Measurements from ENCODE around the gene ORM2.
A peak's percentile ranks its signal among the peaks of the same experiment; 100 is the strongest.

Gene ORM2

DNA sequence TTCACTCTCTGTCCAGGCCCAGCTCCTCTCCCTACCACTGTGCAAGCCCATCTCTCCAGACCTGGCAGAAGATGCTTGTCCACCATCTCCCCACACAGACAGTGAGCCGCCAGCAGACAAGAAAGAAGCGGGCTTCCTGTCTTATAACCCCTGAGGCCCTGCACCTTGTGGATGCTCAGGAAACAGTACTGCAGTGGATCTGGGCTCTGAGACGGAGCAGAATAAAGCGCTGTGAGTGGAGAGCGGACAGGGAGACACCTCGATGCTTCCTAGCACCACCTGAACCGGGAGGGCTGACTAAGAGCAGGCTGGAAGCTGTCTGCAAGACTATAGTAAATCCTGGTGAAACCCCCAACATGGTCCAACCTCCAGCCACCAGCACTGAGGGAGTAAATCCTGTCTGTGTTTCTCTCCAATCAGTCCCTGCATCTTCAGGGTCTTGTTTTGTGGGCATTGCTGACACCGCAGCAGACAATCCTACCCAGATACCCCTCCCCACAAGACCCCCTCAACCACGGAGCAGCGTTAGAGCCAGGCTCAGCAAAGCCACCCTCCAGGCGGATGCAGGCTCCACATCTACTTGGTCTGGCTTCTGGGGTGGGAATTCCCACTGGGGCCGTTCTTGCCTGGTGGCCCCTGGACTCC, 18.7 kb downstream of the ORM2 start:
- no peak for DNase-seq (ENCODE audit: low read depth in 1 of 2, low spot score in 1 of 2)

GRCh38 chr9:114348906-114349482, 19.3 kb downstream of the ORM2 start:
- DNase-seq (ENCODE audit: low read depth in 1 of 2, low spot score in 1 of 2): peak in 1 of 2 donors; percentile 64

- DNase-seq (ENCODE audit: low read depth in 1 of 2, low spot score in 1 of 2): no peak
Observed at GRCh38 chr9:114349713-114350480, 20.2 kb downstream of the ORM2 start.

DNA sequence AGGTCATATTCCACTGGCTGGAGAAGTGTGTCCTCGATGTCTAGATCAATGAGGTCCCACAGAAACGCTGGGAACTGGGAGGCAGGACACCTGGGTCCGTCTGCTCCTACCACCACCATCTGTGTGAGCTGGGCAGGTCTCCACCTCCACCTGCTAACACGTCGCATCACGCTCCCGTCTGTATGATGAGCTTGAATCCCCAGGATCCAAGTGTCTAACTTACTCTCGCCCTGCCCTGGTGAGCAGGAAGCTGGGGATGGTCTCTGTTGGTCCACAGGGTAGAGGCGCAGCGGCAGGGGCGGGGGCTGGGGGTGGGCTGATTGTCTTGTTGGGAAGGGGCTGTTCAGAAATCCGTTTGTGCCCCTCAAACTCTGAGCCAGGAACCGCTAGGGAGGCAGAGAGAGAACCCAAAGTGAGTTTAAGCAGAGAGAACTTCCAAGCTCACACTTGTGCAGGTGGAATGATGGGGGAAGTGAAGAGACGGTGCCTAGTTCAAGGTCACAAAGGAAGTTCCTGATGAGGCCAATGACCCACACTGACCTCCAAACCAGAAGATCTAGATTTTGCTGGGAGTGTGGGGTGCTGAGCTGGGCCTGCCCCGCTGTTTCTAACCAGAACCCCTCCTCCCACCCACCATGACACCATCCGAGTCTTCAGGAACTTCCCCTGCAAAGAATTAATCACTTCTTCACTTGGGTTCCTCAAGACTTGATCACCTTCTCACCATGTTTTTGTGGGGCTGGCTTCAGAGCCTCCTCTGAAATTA, 21.1 kb downstream of the ORM2 start:
- no peak for DNase-seq (ENCODE audit: low read depth in 1 of 2, low spot score in 1 of 2)

DNA sequence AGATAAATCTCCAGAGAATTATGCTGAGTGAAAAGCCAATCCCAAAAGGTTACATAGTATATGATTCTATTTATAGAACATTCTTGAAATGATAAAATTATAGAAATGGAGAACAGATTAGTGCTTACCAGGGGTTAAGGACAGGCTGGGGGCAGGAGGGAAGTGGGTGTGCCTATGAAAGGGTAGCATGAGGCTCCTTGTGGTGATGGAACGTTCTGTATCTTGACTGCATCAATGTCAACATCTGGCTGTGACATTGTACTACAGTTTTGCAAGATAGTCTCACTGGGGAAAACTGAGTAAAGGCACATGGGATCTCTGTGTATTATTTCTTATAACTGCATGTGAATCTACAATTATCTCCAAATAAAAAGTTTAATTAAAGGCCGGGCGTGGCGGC, 22.3 kb downstream of the ORM2 start:
- DNase-seq (ENCODE audit: low read depth in 1 of 2, low spot score in 1 of 2): no peak

GRCh38 chr9:114355821-114356220, 26.2 kb downstream of the ORM2 start:
- DNase-seq (ENCODE audit: low read depth in 1 of 2, low spot score in 1 of 2): no peak

DNA sequence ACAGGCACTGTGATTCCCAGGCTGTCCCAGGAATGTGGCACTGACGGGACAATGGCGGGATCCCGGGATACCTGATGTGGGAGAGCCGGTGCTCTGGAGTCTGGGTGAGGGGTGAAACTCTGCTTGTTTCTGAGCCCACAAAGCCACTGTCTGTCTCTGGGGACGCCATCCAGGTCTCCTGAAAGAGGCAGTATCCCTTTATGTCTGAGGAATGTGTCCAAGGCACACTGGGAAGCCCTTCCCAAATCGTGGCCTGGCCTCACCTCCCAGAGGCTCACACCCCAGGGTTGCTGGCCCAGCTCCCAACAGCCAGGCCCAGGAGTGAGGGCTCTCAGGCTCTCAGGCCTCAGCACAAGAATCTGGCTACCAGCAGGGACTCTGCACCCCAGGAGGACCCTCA, 27.1 kb downstream of the ORM2 start:
- DNase-seq (ENCODE audit: low read depth in 1 of 2, low spot score in 1 of 2): no peak

- DNase-seq (ENCODE audit: low read depth in 1 of 2, low spot score in 1 of 2): no peak
Observed at GRCh38 chr9:114357360-114357759, 27.7 kb downstream of the ORM2 start.

- no peak for DNase-seq (ENCODE audit: low read depth in 1 of 2, low spot score in 1 of 2)
Observed at GRCh38 chr9:114357911-114358328, 28.3 kb downstream of the ORM2 start.

GRCh38 chr9:114359801-114360200, 30.1 kb downstream of the ORM2 start:
- DNase-seq (ENCODE audit: low read depth in 1 of 2, low spot score in 1 of 2): no peak

DNA sequence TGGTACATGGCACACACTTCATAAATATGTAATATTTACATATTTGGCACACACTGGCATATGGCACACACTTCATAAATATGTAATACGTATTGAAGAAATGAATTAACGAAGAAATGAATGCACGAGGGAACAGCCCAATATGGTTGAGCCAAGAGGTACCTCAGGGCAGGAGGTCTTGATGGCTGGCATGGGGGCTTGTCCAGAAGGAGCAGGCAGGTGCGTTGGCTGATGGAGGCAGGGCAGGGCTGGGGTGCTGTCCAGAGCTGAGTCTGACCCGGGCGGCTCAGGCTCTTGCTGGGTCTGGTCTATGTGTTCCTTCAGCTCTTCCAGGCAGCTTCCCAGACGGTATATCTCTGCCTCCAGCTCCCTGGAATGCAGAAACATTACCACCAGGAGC, 31.9 kb downstream of the ORM2 start:
- no peak for DNase-seq (ENCODE audit: low read depth in 1 of 2, low spot score in 1 of 2)

- no peak for DNase-seq (ENCODE audit: low read depth in 1 of 2, low spot score in 1 of 2)
Observed at GRCh38 chr9:114362394-114362793, 32.7 kb downstream of the ORM2 start.

GRCh38 chr9:114363424-114363823, 33.8 kb downstream of the ORM2 start:
- no peak for DNase-seq (ENCODE audit: low read depth in 1 of 2, low spot score in 1 of 2)

DNA sequence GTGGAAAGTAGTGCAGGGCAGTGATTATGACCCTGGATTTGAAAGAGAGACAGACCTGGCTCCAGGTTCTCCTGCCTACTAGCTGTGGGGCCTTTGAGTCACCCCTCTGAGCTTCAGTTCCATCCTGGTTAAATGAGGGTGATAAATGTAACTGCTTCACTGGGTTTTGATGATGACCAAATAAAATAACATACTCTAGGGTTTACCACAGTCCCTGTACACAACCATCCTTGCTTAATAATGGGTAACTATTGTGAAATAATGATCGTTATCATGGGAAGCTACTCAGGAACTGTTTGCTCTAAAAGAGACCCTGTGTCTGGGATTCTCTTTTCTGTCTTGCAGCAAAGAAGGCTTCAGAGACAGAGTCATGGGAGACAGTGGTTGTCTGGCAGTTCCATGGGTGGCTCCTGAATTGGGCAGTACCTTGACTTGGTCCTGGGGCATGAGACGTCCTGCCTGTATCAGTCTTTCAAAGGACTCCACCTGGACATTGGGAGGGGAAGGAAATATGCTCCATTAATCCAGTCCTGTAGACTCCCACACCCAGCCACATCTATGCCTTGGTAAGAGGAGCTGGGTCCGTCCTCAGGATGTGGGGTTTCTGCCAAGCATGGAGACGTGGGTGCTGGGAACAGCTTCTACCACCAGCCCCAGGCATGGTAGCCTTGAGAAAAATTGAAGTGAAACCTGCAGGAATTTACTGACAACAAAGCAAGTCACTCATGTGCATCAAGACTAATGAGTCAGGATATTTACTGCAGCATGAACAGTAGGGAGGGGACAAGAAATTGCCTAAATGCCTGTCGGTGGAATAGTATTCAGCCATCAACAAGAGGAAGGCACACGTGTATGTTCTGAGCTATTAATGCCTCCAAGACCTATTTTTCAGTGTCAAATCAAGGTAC, 34.7 kb downstream of the ORM2 start:
- no peak for DNase-seq (ENCODE audit: low read depth in 1 of 2, low spot score in 1 of 2)

DNA sequence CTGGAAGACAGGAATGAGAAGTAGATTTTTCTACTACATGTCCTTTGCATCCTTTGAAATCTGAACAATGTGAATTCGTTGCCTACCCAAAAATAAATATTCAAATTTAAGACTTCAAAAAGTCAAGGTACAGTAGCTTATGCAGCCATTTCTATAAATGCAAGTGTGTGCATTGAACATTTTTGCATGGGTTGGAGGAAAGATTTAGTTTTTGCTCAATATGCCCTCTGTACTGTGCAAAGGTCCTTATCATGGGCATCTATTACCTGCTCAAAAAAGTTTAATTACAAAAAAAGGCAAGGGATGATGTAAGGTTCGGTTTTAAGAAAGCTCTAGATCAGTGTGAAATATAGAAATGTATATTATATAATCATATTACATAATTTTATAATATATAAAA, 35.5 kb downstream of the ORM2 start:
- no peak for DNase-seq (ENCODE audit: low read depth in 1 of 2, low spot score in 1 of 2)

DNA sequence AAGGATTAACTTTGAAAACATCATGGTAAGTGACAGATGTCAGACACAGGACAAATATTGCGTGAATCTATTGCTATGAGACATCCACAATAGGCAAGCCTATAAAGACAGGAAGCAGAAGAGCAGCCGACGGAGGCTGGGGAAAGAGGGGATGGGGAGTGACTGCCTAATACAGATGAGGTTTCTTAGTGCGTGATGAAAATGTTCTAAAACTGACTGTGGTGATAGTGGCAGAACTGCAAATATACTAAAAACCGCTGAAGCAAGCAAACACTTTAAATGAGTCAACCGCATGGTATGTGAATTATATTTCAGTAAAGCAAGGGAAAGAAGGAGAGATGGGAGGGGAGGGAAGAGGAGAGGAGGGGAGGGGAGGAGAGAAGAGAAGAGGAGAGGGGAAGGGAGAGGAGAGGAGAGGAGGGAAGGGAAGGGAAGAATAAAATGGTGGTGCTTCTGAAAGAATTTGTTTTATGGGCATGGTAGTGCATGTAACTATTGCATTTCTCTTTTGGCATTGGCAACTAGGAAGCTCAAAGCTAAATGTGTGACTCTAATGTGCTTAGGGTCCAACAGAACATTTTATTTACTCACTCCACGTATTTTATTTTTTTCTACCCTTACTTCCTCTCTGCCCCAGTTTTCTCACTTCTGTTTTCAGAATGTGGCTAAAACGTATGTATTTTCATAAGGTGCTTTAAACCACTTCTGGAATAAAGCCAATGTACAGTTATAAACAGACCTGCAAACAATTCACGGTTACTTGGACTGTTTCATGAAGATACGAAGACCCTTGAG, 36.9 kb downstream of the ORM2 start:
- no peak for DNase-seq (ENCODE audit: low read depth in 1 of 2, low spot score in 1 of 2)

- no peak for DNase-seq (ENCODE audit: low read depth in 1 of 2, low spot score in 1 of 2)
Observed at GRCh38 chr9:114367366-114367765, 37.7 kb downstream of the ORM2 start.

- DNase-seq (ENCODE audit: low read depth in 1 of 2, low spot score in 1 of 2): no peak
Observed at GRCh38 chr9:114367772-114368569, 38.3 kb downstream of the ORM2 start.
